Pancreas (tissue), 10 donors: ENCODE data around the gene SACS. TPM values are rescaled to one million over a fixed set of nuclear protein-coding genes. Genes with fewer than 3 reads are reported as not detected.

Experiments
- ATAC-seq, 4 donors: fragments of 200-7000 bp; cut with Tn5 transposase; one replicate each; pipeline versions ENCODE4 v1.8.0 to v1.9.1; 2020; ENCODE audit warnings: mild to moderate bottlenecking in 4 of 4, moderate library complexity in 4 of 4
- DNase-seq, 6 donors: peaks; one replicate each; pipeline ENCODE4 v3.0.0-alpha.2; 2020
- FAIRE-seq: peaks from 2 replicates; lab custom pipeline; 2012; peaks lifted over from hg19 to GRCh38; lab: Jason Lieb, UNC
- H3K27ac ChIP-seq, 4 donors: fragments of 200-600 bp; sonication (generic); 1 replicate in 3 of 4; 2 replicates in 1 of 4; pipeline versions ENCODE4 v1.5.0 to v1.8.0; 2020
- H3K27me3 ChIP-seq, 4 donors: fragments of 200-600 bp; one replicate each; pipeline ENCODE4 v1.8.0; 2021
- H3K36me3 ChIP-seq, 3 donors: fragments of 200-600 bp; sonication (generic) in 1 of 3; one replicate each; pipeline versions ENCODE4 v1.5.0 to v1.8.0; 2020 to 2021
- H3K4me1 ChIP-seq, 3 donors: fragments of 200-600 bp; one replicate each; pipeline ENCODE4 v1.8.0; 2021
- H3K4me3 ChIP-seq, 4 donors: fragments of 200-600 bp; sonication (generic) in 2 of 4; one replicate each; pipeline versions ENCODE4 v1.5.0 to v1.8.0; 2020 to 2021
- H3K9me3 ChIP-seq, 4 donors: fragments of 200-600 bp; one replicate each; pipeline ENCODE4 v1.8.0; 2021
- WGBS, 2 donors: extraction: QIAGEN DNeasy Blood & Tissue Kit; methylation state at CpG; one replicate each; pipeline ENCODE4 v1.1.7; 2013; 5-methylcytosine and 5-hydroxymethylcytosine counted together
- intact Hi-C, 3 donors: fragments of 100-400 bp; cut with DNase I; formaldehyde crosslinking; loops; one replicate each; pipeline versions ENCODE4 v1.11.1 to v1.14.2; 2022
- polyA plus RNA-seq, 2 donors: library from polyadenylated mRNA; stranded (reverse); fragments of 200-250 nt; gene quantifications; one replicate each; pipeline ENCODE4 v1.2.3, GENCODE V29; 2013
- total RNA-seq, 6 donors: library from RNA; stranded (reverse); fragmentation: NEBNext Ultra II Directional in 4 of 6; extraction: Animal tissue kit (Norgen Biotek cat#: 25700) in 4 of 6; gene quantifications; one replicate each; pipeline versions ENCODE4 v1.2.1 to v1.2.4, GENCODE V29; 2021 to 2023
- TF ChIP-seq, protein P1 (sequence below), 4 donors: fragments of 200-600 bp; sonication (generic) in 3 of 4; IDR thresholded peaks; one replicate each; pipeline versions ENCODE4 v1.5.0 to v1.8.0; 2021; ENCODE audit warnings: antibody characterized with exemption in 4 of 4
- donor health status: healthy with polysubstance abuse.
- donor health status: DM: no; HTN: no; CAD: no; lungs with moderate emphysema.
- donor health status: DM: no; HTN: no; CAD: no.
- donor health status: control.
- donor health status: control.
- donor health status: Bipolar disorder and iron deficiency.
- donor health status: DM: yes; HTN: yes; CAD: no.
- donor health status: DM: no; HTN: no; CAD: no.
- donor health status: DM: no; HTN: no; CAD: no.
- donor health status: DM: yes; HTN: yes; CAD: no.

The SACS gene
- 1 to 10 TPM; 3.6 to 7.9 (median 5.3) TPM for total RNA-seq
- polyA plus RNA-seq = 1 to 10 TPM; 2.1 TPM

DNA sequence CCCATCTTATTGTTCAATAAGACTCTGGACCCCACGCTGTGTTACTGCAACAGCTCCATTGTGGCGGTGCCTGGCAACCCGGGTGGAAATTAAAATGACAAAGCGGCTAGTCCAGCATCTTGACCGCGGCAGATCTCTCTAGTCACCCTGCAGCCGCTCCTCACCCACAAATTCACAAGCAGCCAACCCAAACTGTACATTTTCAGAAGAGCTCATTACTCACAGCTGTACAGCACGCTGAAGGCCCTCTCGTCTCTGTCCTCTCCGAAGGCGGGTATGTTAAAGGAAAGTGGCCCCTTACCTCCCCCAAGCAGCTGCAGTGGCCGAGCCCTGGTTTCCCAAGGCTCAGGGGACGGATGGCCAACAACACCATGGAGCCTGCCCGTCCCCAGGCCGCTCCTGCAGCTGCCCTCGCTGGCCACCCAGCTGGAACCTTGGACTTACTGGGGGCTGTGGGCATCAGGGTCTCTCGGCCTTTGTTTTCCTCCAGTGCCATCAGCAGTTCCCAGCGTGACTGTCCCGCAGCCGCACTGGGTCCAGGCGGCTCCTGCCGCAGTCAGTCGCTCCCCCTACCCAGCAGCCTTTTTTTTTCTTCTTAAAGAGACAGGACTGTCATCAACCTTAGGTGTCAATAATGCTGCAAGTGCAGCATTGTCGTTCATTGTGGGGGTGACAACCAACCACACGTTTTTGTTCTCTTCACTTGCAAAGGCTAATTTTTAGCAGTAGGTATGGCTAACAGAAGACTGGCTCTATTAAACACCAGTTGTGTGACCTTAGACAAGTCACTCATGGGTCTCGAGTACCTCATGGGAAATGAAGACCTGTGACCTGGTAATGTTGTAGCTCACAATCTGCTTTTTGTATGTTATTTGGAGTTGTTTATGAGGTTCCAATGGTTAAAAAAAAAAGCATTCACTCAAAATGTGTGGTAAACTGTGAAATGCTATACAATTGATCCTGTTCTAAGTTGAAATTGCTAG lies at the start of gene SACS:
TSS of gene SACS (minus strand) at position 532 of the 983 bp plus-strand sequence. CDS start 22,463 bp downstream, outside the sequence.
- peak; percentile 87 to 95 (median 91) for ATAC-seq
- TF ChIP-seq, protein P1, sequence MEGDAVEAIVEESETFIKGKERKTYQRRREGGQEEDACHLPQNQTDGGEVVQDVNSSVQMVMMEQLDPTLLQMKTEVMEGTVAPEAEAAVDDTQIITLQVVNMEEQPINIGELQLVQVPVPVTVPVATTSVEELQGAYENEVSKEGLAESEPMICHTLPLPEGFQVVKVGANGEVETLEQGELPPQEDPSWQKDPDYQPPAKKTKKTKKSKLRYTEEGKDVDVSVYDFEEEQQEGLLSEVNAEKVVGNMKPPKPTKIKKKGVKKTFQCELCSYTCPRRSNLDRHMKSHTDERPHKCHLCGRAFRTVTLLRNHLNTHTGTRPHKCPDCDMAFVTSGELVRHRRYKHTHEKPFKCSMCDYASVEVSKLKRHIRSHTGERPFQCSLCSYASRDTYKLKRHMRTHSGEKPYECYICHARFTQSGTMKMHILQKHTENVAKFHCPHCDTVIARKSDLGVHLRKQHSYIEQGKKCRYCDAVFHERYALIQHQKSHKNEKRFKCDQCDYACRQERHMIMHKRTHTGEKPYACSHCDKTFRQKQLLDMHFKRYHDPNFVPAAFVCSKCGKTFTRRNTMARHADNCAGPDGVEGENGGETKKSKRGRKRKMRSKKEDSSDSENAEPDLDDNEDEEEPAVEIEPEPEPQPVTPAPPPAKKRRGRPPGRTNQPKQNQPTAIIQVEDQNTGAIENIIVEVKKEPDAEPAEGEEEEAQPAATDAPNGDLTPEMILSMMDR (IDR thresholded peaks at IDR 0.05) = no peak
- H3K27me3 ChIP-seq = no peaks in the 10 kb centered on the region
- peak within 1 kb of the TSS; percentile 41 to 78 (median 54) for H3K4me3 ChIP-seq
- peaks cover 0 to 6% (median 1%) of the 10 kb centered on the region in 3 donors for H3K4me1 ChIP-seq
- WGBS, 2 donors = 8 to 9% methylated on average over 26 of the region's 26 CpGs
- peak in 5 of 6 donors; percentile 22 to 74 (median 36) for DNase-seq
- H3K36me3 ChIP-seq = no peaks in the 10 kb centered on the region
- intact Hi-C loops = no loop called here
- no peaks in the 10 kb centered on the region for H3K9me3 ChIP-seq
- peak within 1 kb of the TSS in 1 of 4 donors; percentile 37 for H3K27ac ChIP-seq
- no peak for FAIRE-seq

GRCh38 chr13:23480324-23480723 lies 46.8 kb upstream of the SACS start:
- no peaks in the 10 kb centered on the region for H3K4me1 ChIP-seq
- ATAC-seq = no peak
- H3K27me3 ChIP-seq = no peaks in the 10 kb centered on the region
- TF ChIP-seq, protein P1 (IDR thresholded peaks at IDR 0.05) = no peak
- H3K27ac ChIP-seq = no peak overlapping the region
- H3K4me3 ChIP-seq = no peak overlapping the region
- H3K36me3 ChIP-seq = no peaks in the 10 kb centered on the region
- WGBS, 2 donors = 32 to 65% methylated on average over 1 of the region's 1 CpG
- intact Hi-C loops = no loop called here
- no peak for FAIRE-seq
- H3K9me3 ChIP-seq = no peaks in the 10 kb centered on the region
- DNase-seq = no peak

DNA sequence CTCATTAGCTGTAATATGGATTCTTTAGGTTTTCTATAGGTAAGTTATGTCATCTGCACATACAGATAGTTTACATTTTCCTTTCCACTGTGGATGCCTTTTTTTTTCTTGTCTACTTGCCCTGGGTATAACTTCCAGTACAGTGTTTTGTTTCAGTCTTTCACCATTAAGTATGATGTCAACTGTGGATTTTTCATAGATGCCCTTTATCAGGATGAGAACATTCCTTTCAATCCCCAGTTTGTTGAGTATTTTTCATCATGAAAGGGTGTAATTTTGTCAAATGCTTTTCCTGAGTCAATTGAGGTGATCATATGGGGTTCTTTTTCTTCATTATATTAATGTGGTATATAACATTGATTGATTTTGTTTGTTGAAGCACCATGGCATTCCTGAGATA lies 43.6 kb upstream of the SACS start:
- Histone ChIP-seq H3K4me1 (peaks cover 0 to under 1% (median 0%) of the 10 kb centered on the region in 3 donors), H3K36me3 (no peaks in the 10 kb centered on the region), H3K27ac (no peak overlapping the region), H3K9me3 (no peaks in the 10 kb centered on the region), H3K4me3 (no peak overlapping the region), H3K27me3 (no peaks in the 10 kb centered on the region)
- intact Hi-C loops = no loop called here
- no peak for ATAC-seq
- no peak for DNase-seq
- TF ChIP-seq, protein P1 (IDR thresholded peaks at IDR 0.05) = no peak
- FAIRE-seq = no peak

GRCh38 chr13:23473221-23473620 lies 39.7 kb upstream of the SACS start:
- no peak for FAIRE-seq

More at GRCh38 chr13:23473221-23473620, 39.7 kb upstream of the SACS start:
- Histone ChIP-seq H3K9me3 (no peaks in the 10 kb centered on the region), H3K27ac (no peak overlapping the region), H3K4me3 (no peak overlapping the region), H3K4me1 (peaks cover 0 to 8% (median 0%) of the 10 kb centered on the region in 3 donors), H3K36me3 (no peaks in the 10 kb centered on the region), H3K27me3 (no peaks in the 10 kb centered on the region)
- intact Hi-C loops = no loop called here
- TF ChIP-seq, protein P1 (IDR thresholded peaks at IDR 0.05) = no peak
- DNase-seq (no peak), ATAC-seq (no peak)
- WGBS, 2 donors = 72 to 86% methylated on average over 5 of the region's 5 CpGs
